HepG2 (cell line): Measurements from ENCODE around the gene HS6ST1. TPM values are rescaled to one million over a fixed set of nuclear protein-coding genes. Genes with fewer than 3 reads are reported as not detected.
A peak's percentile ranks its signal among the peaks of the same experiment; 100 is the strongest.

ENCODE experiments used
- ATAC-seq: fragments of 200-7000 bp; cut with Tn5 transposase; 3 replicates; pipeline ENCODE4 v1.9.1; 2020; ENCODE audit warnings: mild to moderate bottlenecking, moderate library complexity
- BruUV-seq: library from RNA; stranded (reverse); fragments of 400-500 nt; replicated peaks from 2 replicates; lab custom pipeline; 2021; lab: Mats Ljungman, UMichigan
- CTCF ChIA-PET: fragments of 300-600 bp; formaldehyde crosslinking; extraction: SDS; loops from one replicate; lab custom pipeline; 2021; ENCODE audit warnings: low total read pairs, inconsistent platforms, low intra/inter-chr PET ratio; lab: Yijun Ruan, JAX
- POLR2A ChIA-PET: fragments of 350-600 bp; sonication (Branson Sonifier 250); formaldehyde crosslinking; loops from one replicate; lab custom pipeline; 2020; ENCODE audit warnings: antibody characterized with exemption, inconsistent platforms; lab: Yijun Ruan, JAX
- DNase-seq: peaks from one replicate; pipeline ENCODE4 v3.0.0-alpha.2; 2015; ENCODE audit warnings: low spot score
- FAIRE-seq: peaks from 3 replicates; lab custom pipeline; 2011; peaks lifted over from hg19 to GRCh38; lab: Jason Lieb, UNC
- H2AFZ ChIP-seq: one replicate; pipeline ENCODE4 v1.6.1; 2011; ENCODE audit warnings: low read length, inconsistent platforms
- H3K27ac ChIP-seq: fragments of 300-600 bp; 3 replicates; pipeline ENCODE4 v1.8.0; 2011; ENCODE audit warnings: mixed run types, mild to moderate bottlenecking, mixed read lengths, low read length, inconsistent platforms; ENCODE audit not compliant: insufficient read depth; ENCODE audit errors: extremely low read length
- H3K27me3 ChIP-seq, 2 experiments: fragments of 200-600 bp in 1 of 2; 2 replicates in 1 of 2; 3 replicates in 1 of 2; pipeline versions ENCODE4 v1.6.0 to v1.8.0; 2011; ENCODE audit warnings: low read length in 2 of 2, mild to moderate bottlenecking in 2 of 2, moderate library complexity in 2 of 2, inconsistent platforms in 1 of 2; ENCODE audit not compliant: insufficient read depth in 2 of 2, control insufficient read depth in 1 of 2
- H3K36me3 ChIP-seq, 2 experiments: fragments of 200-600 bp in 1 of 2; replicated peaks in 1 of 2; 2 replicates in 1 of 2; 3 replicates in 1 of 2; pipeline versions ENCODE4 v1.5.1 to v1.8.0; 2011; ENCODE audit warnings: low read length in 2 of 2, inconsistent platforms in 1 of 2; ENCODE audit not compliant: insufficient read depth in 2 of 2, control insufficient read depth in 1 of 2
- H3K4me1 ChIP-seq: 2 replicates; pipeline ENCODE4 v1.5.1; 2012; ENCODE audit warnings: low read length, inconsistent platforms; ENCODE audit not compliant: insufficient read depth
- H3K4me2 ChIP-seq: 2 replicates; pipeline ENCODE4 v1.6.0; 2011; ENCODE audit warnings: low read depth, low read length, inconsistent platforms
- H3K4me3 ChIP-seq, 3 experiments: fragments of 200-600 bp in 1 of 3; sonication (generic), shearing (Covaris generic) in 1 of 3; replicated peaks in 1 of 3; 2 replicates each; pipeline ENCODE4 v1.5.1; 2011 to 2016; ENCODE audit warnings: low read length in 3 of 3, inconsistent platforms in 2 of 3, low read depth in 2 of 3, mild to moderate bottlenecking in 2 of 3, control low read depth in 1 of 3, mixed read lengths in 1 of 3; ENCODE audit not compliant: insufficient read depth in 1 of 3
- H3K79me2 ChIP-seq: one replicate; pipeline ENCODE4 v1.6.1; 2011; ENCODE audit warnings: low read length, inconsistent platforms; ENCODE audit not compliant: insufficient read depth
- H3K9ac ChIP-seq: 2 replicates; pipeline ENCODE4 v1.6.0; 2011; ENCODE audit warnings: mild to moderate bottlenecking, low read depth, low read length, inconsistent platforms; ENCODE audit not compliant: insufficient read depth
- H3K9me3 ChIP-seq: 2 replicates; pipeline ENCODE4 v1.5.1; 2012; ENCODE audit warnings: mild to moderate bottlenecking, low read length
- H4K20me1 ChIP-seq: 2 replicates; pipeline ENCODE4 v1.6.0; 2011; ENCODE audit warnings: inconsistent platforms, mild to moderate bottlenecking, low read length, moderate library complexity; ENCODE audit not compliant: insufficient read depth
- AGO2 ChIP-seq: fragments of 200-400 bp; formaldehyde crosslinking; optimal IDR thresholded peaks from 2 replicates; pipeline ENCODE3; 2017; ENCODE audit warnings: mild to moderate bottlenecking, low read depth, low read length, moderate library complexity
- ATF3 ChIP-seq: sonication (generic); formaldehyde crosslinking; IDR thresholded peaks from 2 replicates; pipeline ENCODE4 v1.4.0; 2020; ENCODE audit warnings: missing genetic modification reagents
- CHCHD3 ChIP-seq: sonication (generic); formaldehyde crosslinking; IDR thresholded peaks from 2 replicates; pipeline ENCODE4 v1.8.0; 2022; ENCODE audit warnings: mild to moderate bottlenecking, missing genetic modification reagents, moderate library complexity
- ELF4 ChIP-seq: sonication (generic); formaldehyde crosslinking; IDR thresholded peaks from 2 replicates; pipeline ENCODE4 v1.5.0; 2020; ENCODE audit warnings: missing genetic modification reagents, mild to moderate bottlenecking, moderate library complexity, borderline replicate concordance
- FLYWCH1 ChIP-seq: sonication (generic); formaldehyde crosslinking; IDR thresholded peaks from 2 replicates; pipeline ENCODE4 v1.8.1; 2023; ENCODE audit warnings: mild to moderate bottlenecking, missing genetic modification reagents
- HNRNPL ChIP-seq: fragments of 200-400 bp; formaldehyde crosslinking; IDR thresholded peaks from 2 replicates; pipeline ENCODE4 v1.6.1; 2017; ENCODE audit warnings: mild to moderate bottlenecking, low read depth, low read length
- KAT7 ChIP-seq: IDR thresholded peaks from 2 replicates; pipeline ENCODE4 v1.6.1; 2018; ENCODE audit warnings: borderline replicate concordance, missing compliant biosample characterization
- RBM22 ChIP-seq: fragments of 200-400 bp; formaldehyde crosslinking; optimal IDR thresholded peaks from 2 replicates; pipeline ENCODE3; 2017; ENCODE audit warnings: mild to moderate bottlenecking, low read length, moderate library complexity
- SRSF1 ChIP-seq: fragments of 200-400 bp; formaldehyde crosslinking; optimal IDR thresholded peaks from 2 replicates; pipeline ENCODE3; 2017; ENCODE audit warnings: mild to moderate bottlenecking, low read depth, low read length, moderate library complexity
- ZC3H4 ChIP-seq: sonication (generic); formaldehyde crosslinking; IDR thresholded peaks from 2 replicates; pipeline ENCODE4 v1.4.0; 2020; ENCODE audit warnings: missing genetic modification reagents, borderline replicate concordance
- ZNF30 ChIP-seq: sonication (generic); formaldehyde crosslinking; IDR thresholded peaks from 2 replicates; pipeline ENCODE4 v1.5.0; 2020; ENCODE audit warnings: mild to moderate bottlenecking, missing genetic modification reagents
- ZNF329 ChIP-seq: sonication (generic); formaldehyde crosslinking; IDR thresholded peaks from 2 replicates; pipeline ENCODE4 v1.9.0; 2021; ENCODE audit warnings: low read depth, mild to moderate bottlenecking, missing genetic modification reagents
- ZNF503 ChIP-seq: sonication (generic); formaldehyde crosslinking; IDR thresholded peaks from 2 replicates; pipeline ENCODE4 v1.4.0; 2020; ENCODE audit warnings: missing genetic modification reagents
- WGBS: methylation state at CpG from one replicate; pipeline ENCODE4 v1.1.6; 2017; ENCODE audit warnings: low lambda C conversion rate; 5-methylcytosine and 5-hydroxymethylcytosine counted together
- in situ Hi-C: cut with HindIII; loops from 2 replicates; pipeline ENCODE4 v1.10.0; 2017; ENCODE audit warnings: low pct_unique_long_range_greater_than_20kb; ENCODE audit not compliant: extremely low pct_ligation_motif_present
- intact Hi-C: fragments of 100-400 bp; cut with micrococcal nuclease; formaldehyde crosslinking; loops from one replicate; pipeline ENCODE4 v1.10.0; 2022; ENCODE audit not compliant: unreplicated experiment
- polyA plus RNA-seq, 8 experiments: library from polyadenylated mRNA; depleted of rRNA in 3 of 8; stranded (reverse) in 7 of 8; unstranded in 1 of 8; fragments of >200 nt; fragmentation: Illumina TruSeq in 4 of 8; extraction: Trizol in 4 of 8; gene quantifications; 2 replicates each; pipeline versions ENCODE4 v1.2.1 to v1.2.3, GENCODE V29; 2011 to 2016; ENCODE audit warnings: low read depth in 4 of 8, missing spikeins in 1 of 8, mixed read lengths in 1 of 8; ENCODE audit not compliant: insufficient read depth in 1 of 8
- total RNA-seq, 5 experiments: library from RNA; depleted of rRNA; stranded (reverse); fragments of >200 nt; fragmentation: Illumina TruSeq; extraction: Trizol; gene quantifications; 2 replicates each; pipeline ENCODE4 v1.2.3, GENCODE V29; 2016; ENCODE audit warnings: low read depth in 1 of 5
- TF ChIP-seq, protein P1 (sequence below), 2 experiments: sonication (generic) in 1 of 2; formaldehyde crosslinking in 1 of 2; IDR thresholded peaks; 2 replicates each; pipeline versions ENCODE4 v1.4.0 to v1.6.1; 2016 to 2020; ENCODE audit warnings: borderline replicate concordance in 1 of 2, low read depth in 1 of 2, mild to moderate bottlenecking in 1 of 2, missing genetic modification reagents in 1 of 2

The HS6ST1 gene
- total and polyA plus RNA-seq, 2 of the 13 experiments (the other 11 are each of a cell fraction or from before 2014, with no cell fraction given), result 34.5 to 84.6 TPM

DNA sequence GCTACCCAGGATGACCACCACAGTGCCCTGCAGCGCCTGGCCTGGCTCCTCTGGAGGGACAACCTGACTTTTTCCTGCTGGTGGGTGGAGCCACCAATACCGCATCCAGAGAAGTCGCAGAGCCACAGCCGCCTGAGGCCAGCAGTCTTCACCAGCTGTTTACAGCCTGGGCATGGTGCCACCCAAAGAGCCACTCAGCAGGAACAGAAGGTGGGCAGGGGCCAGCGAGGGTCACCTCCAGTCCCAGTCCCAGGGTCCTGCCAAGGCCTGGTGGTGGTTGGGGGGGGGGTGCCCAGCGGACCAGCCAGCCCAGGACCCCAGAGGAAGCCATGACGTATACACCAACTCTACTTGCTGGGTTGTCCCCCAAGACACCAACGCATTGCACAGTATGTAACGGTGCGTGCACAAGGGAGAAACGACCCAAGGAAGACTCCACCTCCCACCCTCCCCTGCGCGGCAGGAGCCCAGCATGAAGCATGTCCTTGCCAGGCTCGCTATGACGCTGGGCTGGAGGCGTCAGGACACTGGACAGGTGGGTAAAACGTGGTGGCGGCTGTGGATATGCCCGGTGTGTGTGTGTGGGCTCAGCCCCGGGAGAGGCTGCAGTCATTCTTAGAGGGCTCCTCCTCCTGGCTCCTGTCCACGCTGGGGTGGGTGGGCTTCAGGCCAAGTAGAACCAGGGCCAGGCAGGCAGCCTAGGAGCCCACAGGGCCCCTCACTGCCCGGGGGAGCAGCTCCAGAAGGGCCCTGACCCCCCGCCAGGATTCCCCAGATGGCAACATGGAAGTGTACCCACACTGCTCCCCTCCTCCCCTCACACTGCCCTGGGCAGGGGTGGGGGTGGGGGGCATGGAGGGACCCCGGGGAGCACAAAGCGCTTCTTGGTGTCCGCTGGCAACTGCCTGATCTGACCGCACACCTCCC is 49.3 kb downstream of the HS6ST1 start:
- POLR2A ChIA-PET, result no interaction called here
- H3K9ac ChIP-seq, result no peak overlapping the region
- ATAC-seq (no peak), FAIRE-seq (no peak), DNase-seq (no peak)
- H3K79me2 ChIP-seq, result peaks cover 28% of the 10 kb centered on the region
- H2AFZ ChIP-seq, result no peak overlapping the region
- in situ Hi-C loops, result no loop called here
- H3K9me3 ChIP-seq, result no peaks in the 10 kb centered on the region
- peaks cover 35 to 53% of the 10 kb centered on the region in 2 experiments for H3K36me3 ChIP-seq
- CTCF ChIA-PET, result no interaction called here
- 97% methylated on average over 14 of the region's 27 CpGs for WGBS
- no peak overlapping the region for H3K4me3 ChIP-seq
- H3K27ac ChIP-seq, result peak overlapping the region; percentile 50
- no TSS peak for BruUV-seq
- no peak overlapping the region for H3K4me2 ChIP-seq
- H3K27me3 ChIP-seq, result no peaks in the 10 kb centered on the region
- peaks cover 27% of the 10 kb centered on the region for H3K4me1 ChIP-seq
- intact Hi-C loops, result no loop called here
- H4K20me1 ChIP-seq, result peaks cover 29% of the 10 kb centered on the region; the same call in 1 of the 2 replicates
- no peak for TF ChIP-seq ATF3
- TF ChIP-seq CHCHD3 (CRISPR knock-in tag), result no peak
- TF ChIP-seq AGO2, result peak; percentile 86
- TF ChIP-seq ZC3H4 (CRISPR knock-in tag), result no peak
- no peak for TF ChIP-seq ZNF30 (CRISPR knock-in tag)
- TF ChIP-seq SRSF1, result no peak
- no peak for TF ChIP-seq ZNF329 (CRISPR knock-in tag)
- TF ChIP-seq, protein P1, sequence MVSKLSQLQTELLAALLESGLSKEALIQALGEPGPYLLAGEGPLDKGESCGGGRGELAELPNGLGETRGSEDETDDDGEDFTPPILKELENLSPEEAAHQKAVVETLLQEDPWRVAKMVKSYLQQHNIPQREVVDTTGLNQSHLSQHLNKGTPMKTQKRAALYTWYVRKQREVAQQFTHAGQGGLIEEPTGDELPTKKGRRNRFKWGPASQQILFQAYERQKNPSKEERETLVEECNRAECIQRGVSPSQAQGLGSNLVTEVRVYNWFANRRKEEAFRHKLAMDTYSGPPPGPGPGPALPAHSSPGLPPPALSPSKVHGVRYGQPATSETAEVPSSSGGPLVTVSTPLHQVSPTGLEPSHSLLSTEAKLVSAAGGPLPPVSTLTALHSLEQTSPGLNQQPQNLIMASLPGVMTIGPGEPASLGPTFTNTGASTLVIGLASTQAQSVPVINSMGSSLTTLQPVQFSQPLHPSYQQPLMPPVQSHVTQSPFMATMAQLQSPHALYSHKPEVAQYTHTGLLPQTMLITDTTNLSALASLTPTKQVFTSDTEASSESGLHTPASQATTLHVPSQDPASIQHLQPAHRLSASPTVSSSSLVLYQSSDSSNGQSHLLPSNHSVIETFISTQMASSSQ (IDR thresholded peaks at IDR 0.05; ENCODE audit: low read depth), result no peak
- TF ChIP-seq, protein P1 (CRISPR knock-in tag; IDR thresholded peaks at IDR 0.05; ENCODE audit: borderline replicate concordance), result no peak
- TF ChIP-seq RBM22, result peak; percentile 78
- no peak for TF ChIP-seq FLYWCH1
- no peak for TF ChIP-seq ZNF503 (CRISPR knock-in tag)
- no peak for TF ChIP-seq ELF4 (CRISPR knock-in tag)
- no peak for TF ChIP-seq KAT7 (CRISPR knock-in tag)
- peak; percentile 74; the same call in 1 of the 2 replicates for TF ChIP-seq HNRNPL
